Hepatocyte (in vitro differentiated cells): Measurements from ENCODE around the gene SLC5A4. TPM values are rescaled to one million over a fixed set of nuclear protein-coding genes. Genes with fewer than 3 reads are reported as not detected.
A peak's percentile ranks its signal among the peaks of the same experiment; 100 is the strongest.

Source experiments
- DNase-seq: peaks from one replicate; pipeline ENCODE4 v3.0.0-alpha.2; 2016; ENCODE audit warnings: low spot score
- H2AFZ ChIP-seq: fragments of 200-600 bp; sonication (generic); 2 replicates; pipeline ENCODE4 v1.6.0; 2016; ENCODE audit warnings: antibody characterized with exemption, mild to moderate bottlenecking
- H3K27ac ChIP-seq: fragments of 200-600 bp; sonication (generic); 2 replicates; pipeline ENCODE4 v1.5.1; 2016; ENCODE audit warnings: mild to moderate bottlenecking
- H3K27me3 ChIP-seq: fragments of 200-600 bp; sonication (generic); 2 replicates; pipeline ENCODE4 v1.6.1; 2016
- H3K36me3 ChIP-seq: fragments of 200-600 bp; sonication (generic); replicated peaks from 2 replicates; pipeline ENCODE4 v1.5.1; 2016; ENCODE audit warnings: low read depth; ENCODE audit not compliant: insufficient read depth
- H3K4me1 ChIP-seq: fragments of 200-600 bp; sonication (generic); 2 replicates; pipeline ENCODE4 v1.5.1; 2016; ENCODE audit warnings: mild to moderate bottlenecking, moderate library complexity; ENCODE audit not compliant: insufficient read depth
- H3K4me2 ChIP-seq: fragments of 200-600 bp; sonication (generic); 2 replicates; pipeline ENCODE4 v1.6.0; 2016
- H3K4me3 ChIP-seq: fragments of 200-600 bp; sonication (generic); 2 replicates; pipeline ENCODE4 v1.5.1; 2016; ENCODE audit warnings: mild to moderate bottlenecking
- H3K79me2 ChIP-seq: fragments of 200-600 bp; sonication (generic); 2 replicates; pipeline ENCODE4 v1.6.0; 2017; ENCODE audit warnings: mild to moderate bottlenecking
- H3K9me2 ChIP-seq: fragments of 200-600 bp; sonication (generic); replicated peaks from 2 replicates; pipeline ENCODE4 v1.6.0; 2017; ENCODE audit warnings: mild to moderate bottlenecking; ENCODE audit not compliant: insufficient read depth
- H3K9me3 ChIP-seq: fragments of 200-600 bp; sonication (generic); 2 replicates; pipeline ENCODE4 v1.5.1; 2016; ENCODE audit warnings: low read depth, mild to moderate bottlenecking
- H4K20me1 ChIP-seq: fragments of 200-600 bp; sonication (generic); 2 replicates; pipeline ENCODE4 v1.6.0; 2016; ENCODE audit warnings: mild to moderate bottlenecking; ENCODE audit not compliant: insufficient read depth, poor library complexity, severe bottlenecking
- EZH2 ChIP-seq: fragments of 200-600 bp; sonication (generic); IDR thresholded peaks from 2 replicates; pipeline ENCODE4 v1.6.1; 2016; ENCODE audit warnings: antibody characterized with exemption, mild to moderate bottlenecking, borderline replicate concordance
- EZH2phosphoT487 ChIP-seq: fragments of 200-600 bp; sonication (generic); IDR thresholded peaks from one replicate; pipeline ENCODE4 v1.6.1; 2018; ENCODE audit warnings: antibody characterized with exemption, mild to moderate bottlenecking, low read depth, moderate library complexity; ENCODE audit not compliant: unreplicated experiment, severe bottlenecking
- WGBS: methylation state at CpG from one replicate; pipeline ENCODE4 v1.1.6; 2016; ENCODE audit warnings: low lambda C conversion rate; ENCODE audit errors: missing lambda C conversion rate; 5-methylcytosine and 5-hydroxymethylcytosine counted together
- polyA plus RNA-seq: library from polyadenylated mRNA; unstranded; fragments of >200 nt; fragmentation: Nextera tagmentation; extraction: Ambion mirVana; gene quantifications from 2 replicates; pipeline ENCODE4 v1.2.1, GENCODE V29; 2016
- total RNA-seq: library from RNA; depleted of rRNA; stranded (reverse); fragments of >200 nt; gene quantifications from 2 replicates; pipeline ENCODE4 v1.2.3, GENCODE V29; 2014
- TF ChIP-seq, protein P1 (sequence below): fragments of 200-600 bp; sonication (generic); IDR thresholded peaks from 2 replicates; pipeline ENCODE4 v1.5.1; 2016; ENCODE audit warnings: antibody characterized with exemption, mild to moderate bottlenecking; ENCODE audit not compliant: poor library complexity

SLC5A4 gene
- total and polyA plus RNA-seq, 2 experiments from 2014 or later = 0.47 TPM; not detected in 1

DNA sequence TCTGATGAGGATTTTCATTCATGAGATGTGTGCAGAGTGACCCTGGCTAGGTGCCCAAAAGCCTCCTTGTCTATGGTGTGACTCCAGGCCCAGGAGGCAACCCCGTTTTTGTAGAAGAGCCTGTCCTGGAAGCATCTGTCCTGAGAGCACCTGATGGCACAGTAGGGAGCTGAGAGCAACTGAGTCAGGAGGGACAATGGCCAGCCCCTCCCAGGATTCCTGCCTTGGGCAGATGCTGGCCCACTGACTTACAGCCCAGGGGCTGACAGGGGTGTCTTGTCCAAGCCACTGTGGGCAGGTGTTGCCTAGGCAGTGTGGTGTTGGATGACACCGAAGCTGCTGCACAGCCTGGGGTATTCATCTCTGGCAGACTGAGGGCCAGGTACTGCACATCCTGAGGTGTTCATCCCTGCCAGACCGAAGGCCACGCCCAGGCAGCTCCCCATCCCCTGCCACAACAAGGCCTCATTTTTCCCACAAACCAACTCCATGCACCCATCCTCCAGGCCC lies 47.1 kb downstream of the SLC5A4 start:
- no peak for DNase-seq
- no peak overlapping the region for H3K27ac ChIP-seq
- peaks cover 5% of the 10 kb centered on the region for H3K27me3 ChIP-seq
- no peaks in the 10 kb centered on the region for H3K9me3 ChIP-seq
- H3K9me2 ChIP-seq = no peaks in the 10 kb centered on the region
- 90% methylated on average over 4 of the region's 4 CpGs for WGBS
- H3K36me3 ChIP-seq = no peaks in the 10 kb centered on the region
- H3K79me2 ChIP-seq = no peaks in the 10 kb centered on the region
- H3K4me1 ChIP-seq = no peaks in the 10 kb centered on the region
- TF ChIP-seq, protein P1, sequence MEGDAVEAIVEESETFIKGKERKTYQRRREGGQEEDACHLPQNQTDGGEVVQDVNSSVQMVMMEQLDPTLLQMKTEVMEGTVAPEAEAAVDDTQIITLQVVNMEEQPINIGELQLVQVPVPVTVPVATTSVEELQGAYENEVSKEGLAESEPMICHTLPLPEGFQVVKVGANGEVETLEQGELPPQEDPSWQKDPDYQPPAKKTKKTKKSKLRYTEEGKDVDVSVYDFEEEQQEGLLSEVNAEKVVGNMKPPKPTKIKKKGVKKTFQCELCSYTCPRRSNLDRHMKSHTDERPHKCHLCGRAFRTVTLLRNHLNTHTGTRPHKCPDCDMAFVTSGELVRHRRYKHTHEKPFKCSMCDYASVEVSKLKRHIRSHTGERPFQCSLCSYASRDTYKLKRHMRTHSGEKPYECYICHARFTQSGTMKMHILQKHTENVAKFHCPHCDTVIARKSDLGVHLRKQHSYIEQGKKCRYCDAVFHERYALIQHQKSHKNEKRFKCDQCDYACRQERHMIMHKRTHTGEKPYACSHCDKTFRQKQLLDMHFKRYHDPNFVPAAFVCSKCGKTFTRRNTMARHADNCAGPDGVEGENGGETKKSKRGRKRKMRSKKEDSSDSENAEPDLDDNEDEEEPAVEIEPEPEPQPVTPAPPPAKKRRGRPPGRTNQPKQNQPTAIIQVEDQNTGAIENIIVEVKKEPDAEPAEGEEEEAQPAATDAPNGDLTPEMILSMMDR = no peak
- TF ChIP-seq EZH2 (no peak), EZH2phosphoT487 (no peak)
- no peak overlapping the region for H3K4me2 ChIP-seq
- no peaks in the 10 kb centered on the region for H4K20me1 ChIP-seq
- no peak overlapping the region for H3K4me3 ChIP-seq
- H2AFZ ChIP-seq = no peak overlapping the region

DNA sequence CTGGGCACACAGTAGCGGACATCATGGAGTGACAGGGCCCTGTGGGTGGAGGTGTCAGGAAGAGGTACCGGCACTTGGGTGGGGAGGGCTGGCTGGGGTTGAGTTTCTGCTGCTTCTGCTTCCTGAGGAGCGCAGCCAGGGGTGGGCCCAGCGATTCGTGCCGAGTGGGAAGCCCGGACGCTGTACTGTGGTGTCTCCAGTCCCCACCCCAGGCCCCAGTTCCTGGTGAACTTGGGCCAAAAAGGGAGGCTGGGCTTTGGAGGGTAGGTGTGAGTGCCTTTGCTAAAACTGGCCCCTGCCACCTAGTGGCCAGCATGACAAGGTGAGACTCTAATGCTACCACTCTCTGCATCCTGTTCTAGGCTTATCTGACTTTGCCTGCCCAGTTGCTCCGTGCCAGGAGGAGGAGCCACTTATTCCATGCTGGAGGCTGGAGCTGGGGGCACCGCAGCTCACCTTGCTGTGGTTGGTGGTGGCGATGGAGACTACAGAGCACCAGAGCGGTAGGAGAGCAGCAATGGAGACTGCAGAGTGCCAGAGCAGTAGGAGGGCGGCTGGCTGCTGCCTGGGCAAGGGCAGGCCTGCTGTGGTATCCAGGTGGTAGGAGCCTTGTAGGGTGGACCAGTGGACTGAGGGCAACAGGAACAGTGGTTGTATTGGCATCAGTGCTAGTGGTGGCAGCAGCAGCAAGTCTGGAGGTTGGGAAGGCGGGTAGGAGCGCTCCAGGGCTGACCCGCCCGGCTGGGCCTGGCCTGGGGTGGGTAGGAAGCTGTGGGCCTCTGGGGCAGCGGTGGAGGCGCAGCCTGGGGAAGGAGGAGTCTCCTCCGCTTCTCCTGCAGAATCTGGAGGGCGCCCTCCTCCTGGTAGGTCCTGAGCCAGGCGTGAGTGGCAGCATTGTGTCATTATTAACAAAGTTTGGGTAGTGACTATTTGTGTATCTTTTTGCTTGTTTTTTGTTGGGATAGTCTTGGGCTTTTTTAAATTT lies 48.1 kb downstream of the SLC5A4 start:
- no peaks in the 10 kb centered on the region for H3K79me2 ChIP-seq
- no peak overlapping the region for H3K27ac ChIP-seq
- H2AFZ ChIP-seq = no peak overlapping the region
- no peak overlapping the region for H3K4me3 ChIP-seq
- peak; percentile 39 for DNase-seq
- H3K4me1 ChIP-seq = peaks cover 3% of the 10 kb centered on the region
- peaks cover 8% of the 10 kb centered on the region for H3K27me3 ChIP-seq
- TF ChIP-seq EZH2phosphoT487 = no peak
- TF ChIP-seq EZH2 = no peak
- TF ChIP-seq, protein P1 = peak; percentile 37
- H3K36me3 ChIP-seq = no peaks in the 10 kb centered on the region
- no peaks in the 10 kb centered on the region for H3K9me3 ChIP-seq
- H3K9me2 ChIP-seq = no peaks in the 10 kb centered on the region
- no peaks in the 10 kb centered on the region for H4K20me1 ChIP-seq
- no peak overlapping the region for H3K4me2 ChIP-seq
- 64% methylated on average over 18 of the region's 22 CpGs for WGBS

DNA sequence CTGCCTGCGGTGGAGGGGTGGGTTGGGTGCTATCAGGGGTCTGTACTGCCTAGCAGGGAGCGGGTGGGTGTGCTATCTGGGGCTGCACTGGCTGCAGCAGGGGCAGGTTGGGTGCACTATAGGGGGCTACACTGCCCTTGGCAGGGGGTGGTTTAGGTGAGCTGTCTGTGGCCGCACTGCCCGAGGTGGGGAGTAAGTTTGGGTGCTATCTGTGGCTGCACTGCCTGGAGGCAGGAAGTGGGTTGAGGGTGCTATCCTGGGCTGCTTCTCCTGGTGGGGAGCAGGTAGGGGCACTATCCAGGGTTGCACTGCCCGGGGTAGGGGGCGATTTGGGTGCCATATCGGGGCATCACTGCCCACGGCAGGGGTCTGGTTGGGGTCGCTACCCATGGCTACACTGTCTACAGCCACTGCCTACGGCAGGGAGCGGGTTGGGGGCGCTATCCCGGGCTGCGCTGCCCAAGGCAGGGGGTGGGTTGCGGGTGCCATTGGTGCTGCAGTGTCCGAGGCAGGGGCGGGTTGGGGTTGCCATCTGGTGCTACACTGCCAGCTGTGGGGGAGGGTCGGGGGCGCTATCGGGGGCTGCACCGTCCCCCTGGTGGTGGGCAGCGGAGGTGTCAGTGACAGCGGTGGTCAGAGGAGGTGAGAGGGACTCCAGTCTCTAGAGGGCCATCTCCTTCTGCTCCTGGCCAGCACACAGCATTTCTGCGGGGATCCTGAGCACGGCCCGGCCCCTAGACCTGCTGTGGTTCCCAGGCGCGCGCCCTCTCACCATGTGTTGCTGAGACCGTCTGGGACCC lies 49.0 kb downstream of the SLC5A4 start:
- WGBS = 77% methylated on average over 19 of the region's 30 CpGs
- Histone ChIP-seq H3K36me3 (no peaks in the 10 kb centered on the region), H4K20me1 (no peaks in the 10 kb centered on the region), H3K4me3 (no peak overlapping the region), H3K4me1 (peaks cover 3% of the 10 kb centered on the region), H2AFZ (no peak overlapping the region), H3K27ac (no peak overlapping the region), H3K9me2 (no peaks in the 10 kb centered on the region), H3K27me3 (peaks cover 8% of the 10 kb centered on the region), H3K9me3 (no peaks in the 10 kb centered on the region), H3K4me2 (peak overlapping the region; percentile 79), H3K79me2 (no peaks in the 10 kb centered on the region)
- TF ChIP-seq, protein P1 = no peak
- no peak for TF ChIP-seq EZH2phosphoT487
- TF ChIP-seq EZH2 = no peak
- DNase-seq = no peak
